Mesendoderm (in vitro differentiated cells): ENCODE measurements around the gene CLIC2.

ENCODE experiments used
- DNase-seq: peaks from one replicate; pipeline ENCODE4 v3.0.0; 2013
- H2AK5ac ChIP-seq: 2 replicates; pipeline ENCODE4 v1.6.1; 2013; ENCODE audit warnings: low read length, inconsistent platforms
- H2BK120ac ChIP-seq: 2 replicates; pipeline ENCODE4 v1.6.1; 2013; ENCODE audit warnings: low read depth, mild to moderate bottlenecking, low read length, moderate library complexity, mixed read lengths
- H2BK15ac ChIP-seq: replicated peaks from 2 replicates; pipeline ENCODE4 v1.6.1; 2013; ENCODE audit warnings: low read depth, mild to moderate bottlenecking, moderate library complexity
- H2BK5ac ChIP-seq: 2 replicates; pipeline ENCODE4 v1.6.1; 2013; ENCODE audit warnings: low read length, inconsistent platforms
- H3K18ac ChIP-seq: 2 replicates; pipeline ENCODE4 v1.6.1; 2013; ENCODE audit warnings: mild to moderate bottlenecking, low read length, mixed read lengths
- H3K23ac ChIP-seq: one replicate; pipeline ENCODE4 v1.6.1; 2013; ENCODE audit warnings: low read length
- H3K27ac ChIP-seq: 2 replicates; pipeline ENCODE4 v1.5.1; 2013; ENCODE audit warnings: low read depth, mild to moderate bottlenecking, inconsistent platforms, low read length, moderate library complexity
- H3K27me3 ChIP-seq: 2 replicates; pipeline ENCODE4 v1.6.1; 2013; ENCODE audit warnings: low read length, control low read depth, mild to moderate bottlenecking, inconsistent platforms; ENCODE audit not compliant: insufficient read depth, poor library complexity
- H3K36me3 ChIP-seq: 2 replicates; pipeline ENCODE4 v1.6.1; 2013; ENCODE audit warnings: low read length, inconsistent platforms; ENCODE audit not compliant: control insufficient read depth, insufficient read depth
- H3K4ac ChIP-seq: one replicate; pipeline ENCODE4 v1.6.1; 2013; ENCODE audit warnings: low read depth, mild to moderate bottlenecking, low read length, moderate library complexity
- H3K4me1 ChIP-seq: 2 replicates; pipeline ENCODE4 v1.6.1; 2013; ENCODE audit warnings: low read depth, low read length, inconsistent platforms; ENCODE audit not compliant: control insufficient read depth
- H3K4me2 ChIP-seq: 2 replicates; pipeline ENCODE4 v1.6.1; 2013; ENCODE audit warnings: low read length
- H3K4me3 ChIP-seq: 2 replicates; pipeline ENCODE4 v1.5.1; 2013; ENCODE audit warnings: mild to moderate bottlenecking, low read length
- H3K56ac ChIP-seq: one replicate; pipeline ENCODE4 v1.6.1; 2013; ENCODE audit warnings: low read length
- H3K79me1 ChIP-seq: 2 replicates; pipeline ENCODE4 v1.6.1; 2013; ENCODE audit warnings: low read length, inconsistent platforms
- H3K79me2 ChIP-seq: 2 replicates; pipeline ENCODE4 v1.6.1; 2013; ENCODE audit warnings: mild to moderate bottlenecking, low read length; ENCODE audit not compliant: control insufficient read depth, insufficient read depth
- H3K9ac ChIP-seq: 2 replicates; pipeline ENCODE4 v1.6.1; 2013; ENCODE audit warnings: low read length, inconsistent platforms
- H4K5ac ChIP-seq: one replicate; pipeline ENCODE4 v1.6.1; 2013; ENCODE audit warnings: low read length
- H4K8ac ChIP-seq: one replicate; pipeline ENCODE4 v1.6.1; 2013; ENCODE audit warnings: low read depth, mild to moderate bottlenecking, control low read depth, low read length, moderate library complexity
- WGBS: extraction: QIAGEN DNeasy Blood & Tissue Kit; methylation state at CpG from one replicate; pipeline ENCODE4 v1.1.7; 2013; ENCODE audit warnings: low lambda C conversion rate, missing lambda C conversion rate; ENCODE audit not compliant: insufficient coverage; ENCODE audit errors: extremely low coverage; 5-methylcytosine and 5-hydroxymethylcytosine counted together

CLIC2 gene

DNA sequence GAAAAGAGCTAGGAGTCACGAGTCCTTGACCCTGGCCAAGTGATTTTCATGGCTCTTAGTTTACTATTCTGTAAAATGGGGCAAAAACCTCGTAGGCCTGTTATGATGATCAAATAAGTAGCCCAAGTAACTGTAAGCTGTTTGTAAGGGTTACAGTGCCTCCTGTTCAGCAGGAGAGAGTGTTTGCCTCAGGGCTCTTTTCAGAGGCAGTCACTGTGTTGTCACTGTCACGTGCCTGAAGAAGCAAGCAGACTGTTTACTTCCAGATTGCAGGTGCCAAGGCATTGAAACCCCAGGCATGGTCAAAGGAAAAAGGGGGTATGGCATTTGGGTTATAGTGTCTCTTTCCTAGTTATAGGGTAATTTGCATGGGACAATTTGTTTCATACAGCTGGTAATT, 74.7 kb downstream of the CLIC2 start:
- no peak overlapping the region for H3K4me2 ChIP-seq

DNA sequence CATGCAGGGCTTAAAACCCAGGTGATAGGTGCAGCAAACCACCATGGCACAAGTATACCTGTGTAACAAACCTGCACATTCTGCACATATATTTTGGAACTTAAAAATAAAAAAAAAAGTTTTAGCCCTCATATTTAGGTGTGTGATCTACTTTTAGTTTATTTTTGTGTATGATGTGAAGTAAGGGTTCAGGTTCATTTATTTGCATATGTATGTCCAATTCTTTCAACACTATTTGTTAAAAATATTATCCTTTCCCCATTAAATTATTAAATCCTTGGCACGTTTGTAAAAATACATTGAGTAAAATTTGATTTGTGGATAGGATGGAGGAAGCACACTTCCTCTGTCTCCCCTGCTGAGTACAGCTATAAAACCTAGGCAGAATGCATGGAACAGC, 83.0 kb downstream of the CLIC2 start:
- H3K4me2 ChIP-seq: no peak overlapping the region
- H3K4me3 ChIP-seq: no peak overlapping the region
- no peaks in the 10 kb centered on the region for H3K79me2 ChIP-seq
- H3K56ac ChIP-seq: no peak overlapping the region
- H3K23ac ChIP-seq: no peak overlapping the region
- H3K4ac ChIP-seq: no peak overlapping the region
- no peak overlapping the region for H2BK120ac ChIP-seq
- H4K8ac ChIP-seq: no peak overlapping the region
- no peak overlapping the region for H2BK5ac ChIP-seq
- H2BK15ac ChIP-seq: no peak overlapping the region
- H3K9ac ChIP-seq: no peak overlapping the region
- no peak overlapping the region for H3K27ac ChIP-seq
- no peaks in the 10 kb centered on the region for H3K27me3 ChIP-seq
- H3K18ac ChIP-seq: no peak overlapping the region
- H4K5ac ChIP-seq: no peak overlapping the region
- DNase-seq: no peak
- no peaks in the 10 kb centered on the region for H3K4me1 ChIP-seq
- no CpG with 5 or more reads among the region's 1 CpG for whole genome bisulfite sequencing
- H2AK5ac ChIP-seq: no peak overlapping the region
- H3K79me1 ChIP-seq: no peaks in the 10 kb centered on the region
- H3K36me3 ChIP-seq: no peaks in the 10 kb centered on the region

More for the DNA sequence above, 74.7 kb downstream of the CLIC2 start:
- no peak overlapping the region for H3K9ac ChIP-seq
- H4K5ac ChIP-seq: no peak overlapping the region
- no peak overlapping the region for H2BK5ac ChIP-seq
- H2BK120ac ChIP-seq: no peak overlapping the region
- H3K4ac ChIP-seq: no peak overlapping the region
- DNase-seq: no peak
- no peaks in the 10 kb centered on the region for H3K79me1 ChIP-seq
- H3K27ac ChIP-seq: no peak overlapping the region
- no peaks in the 10 kb centered on the region for H3K4me1 ChIP-seq
- no peaks in the 10 kb centered on the region for H3K79me2 ChIP-seq
- H2AK5ac ChIP-seq: no peak overlapping the region
- H4K8ac ChIP-seq: no peak overlapping the region
- no peak overlapping the region for H3K18ac ChIP-seq
- H3K23ac ChIP-seq: no peak overlapping the region
- no peak overlapping the region for H2BK15ac ChIP-seq
- H3K56ac ChIP-seq: no peak overlapping the region
- no peaks in the 10 kb centered on the region for H3K27me3 ChIP-seq
- no CpG with 5 or more reads among the region's 3 CpGs for WGBS
- H3K4me3 ChIP-seq: no peak overlapping the region
- H3K36me3 ChIP-seq: no peaks in the 10 kb centered on the region

DNA sequence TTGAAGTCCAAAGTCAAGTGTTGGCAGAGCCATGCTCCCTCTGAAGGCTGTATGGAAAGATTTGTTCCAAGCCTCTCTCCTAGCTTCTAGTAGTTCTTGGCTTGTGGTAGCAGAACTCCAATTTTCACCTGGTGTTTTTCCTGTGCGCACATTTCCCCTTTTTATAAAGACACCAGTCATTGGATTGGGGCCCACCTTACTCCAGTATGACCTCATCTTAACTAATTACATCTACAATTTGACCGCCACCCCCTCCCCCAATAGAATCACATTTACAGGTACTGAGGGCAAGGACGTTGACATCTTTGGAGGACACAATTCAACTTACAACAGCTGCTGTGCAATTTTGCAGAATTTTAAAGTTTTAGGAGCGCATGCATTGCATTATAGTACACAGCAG, 86.9 kb downstream of the CLIC2 start:
- H4K8ac ChIP-seq: no peak overlapping the region
- no peak overlapping the region for H3K4ac ChIP-seq
- no CpG with 5 or more reads among the region's 4 CpGs for WGBS
- no peak overlapping the region for H3K18ac ChIP-seq
- H3K79me2 ChIP-seq: no peaks in the 10 kb centered on the region
- H4K5ac ChIP-seq: no peak overlapping the region
- H3K23ac ChIP-seq: no peak overlapping the region
- no peaks in the 10 kb centered on the region for H3K27me3 ChIP-seq
- H3K4me2 ChIP-seq: no peak overlapping the region
- no peaks in the 10 kb centered on the region for H3K36me3 ChIP-seq
- no peak overlapping the region for H3K4me3 ChIP-seq
- no peak overlapping the region for H2AK5ac ChIP-seq
- H3K4me1 ChIP-seq: no peaks in the 10 kb centered on the region
- DNase-seq: no peak
- no peak overlapping the region for H3K56ac ChIP-seq
- H3K9ac ChIP-seq: no peak overlapping the region
- H3K79me1 ChIP-seq: no peaks in the 10 kb centered on the region
- no peak overlapping the region for H3K27ac ChIP-seq
- H2BK15ac ChIP-seq: no peak overlapping the region
- H2BK120ac ChIP-seq: no peak overlapping the region
- H2BK5ac ChIP-seq: no peak overlapping the region

DNA sequence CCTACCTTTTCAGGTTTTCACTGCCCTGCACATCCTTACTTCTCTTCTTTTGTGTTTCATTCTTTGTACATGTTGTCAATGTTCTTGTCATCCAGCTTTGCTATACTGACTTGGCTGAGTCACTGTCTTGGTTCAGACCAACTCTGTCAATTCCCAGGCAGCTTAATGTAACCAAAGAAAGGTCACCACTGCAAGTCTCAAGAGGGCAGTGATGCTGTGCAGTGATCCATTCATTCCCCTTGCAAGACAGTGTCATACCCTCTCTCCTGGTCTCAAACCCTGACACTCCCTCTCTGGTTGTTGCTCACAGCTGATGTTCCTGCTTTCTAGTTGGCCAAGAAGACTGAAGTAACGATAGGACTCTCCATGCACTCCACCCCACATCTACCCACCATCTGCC, 87.7 kb downstream of the CLIC2 start:
- H4K8ac ChIP-seq: no peak overlapping the region
- H2AK5ac ChIP-seq: no peak overlapping the region
- H2BK120ac ChIP-seq: no peak overlapping the region
- H3K9ac ChIP-seq: no peak overlapping the region
- H3K79me1 ChIP-seq: no peaks in the 10 kb centered on the region
- no peaks in the 10 kb centered on the region for H3K27me3 ChIP-seq
- no peaks in the 10 kb centered on the region for H3K36me3 ChIP-seq
- H2BK15ac ChIP-seq: no peak overlapping the region
- H3K56ac ChIP-seq: no peak overlapping the region
- DNase-seq: peak; percentile 0
- H3K4me1 ChIP-seq: no peaks in the 10 kb centered on the region
- H2BK5ac ChIP-seq: no peak overlapping the region
- H3K18ac ChIP-seq: no peak overlapping the region
- no peaks in the 10 kb centered on the region for H3K79me2 ChIP-seq
- no peak overlapping the region for H3K4me3 ChIP-seq
- H3K23ac ChIP-seq: no peak overlapping the region
- no CpG with 5 or more reads among the region's 1 CpG for WGBS
- no peak overlapping the region for H4K5ac ChIP-seq
- no peak overlapping the region for H3K4me2 ChIP-seq
- no peak overlapping the region for H3K27ac ChIP-seq
- no peak overlapping the region for H3K4ac ChIP-seq

DNA sequence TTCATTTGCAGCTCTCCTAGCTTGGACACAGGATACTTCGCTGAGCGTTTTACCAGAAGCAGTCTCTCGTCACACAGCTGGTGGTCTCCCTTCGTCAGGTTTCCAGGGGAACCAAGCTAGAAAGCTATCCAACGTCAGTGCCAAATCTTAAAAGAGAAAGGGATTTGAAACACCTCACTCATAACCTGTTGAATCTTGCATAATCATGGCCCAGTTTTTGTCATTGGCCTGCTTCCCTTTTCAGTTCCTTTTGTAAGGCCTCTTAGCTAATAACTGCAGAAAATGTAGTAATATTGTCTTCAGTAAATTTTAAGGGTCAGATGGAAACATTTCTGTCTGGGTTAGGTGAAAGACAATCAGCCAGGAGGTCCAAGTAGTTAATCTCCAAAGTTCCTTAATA, 92.1 kb downstream of the CLIC2 start:
- Histone ChIP-seq H3K23ac (no peak overlapping the region), H3K79me1 (no peaks in the 10 kb centered on the region), H2BK5ac (no peak overlapping the region), H2BK120ac (no peak overlapping the region), H3K4me2 (no peak overlapping the region), H4K8ac (no peak overlapping the region), H3K4ac (no peak overlapping the region), H3K27ac (no peak overlapping the region), H3K4me1 (no peaks in the 10 kb centered on the region), H3K79me2 (no peaks in the 10 kb centered on the region), H3K18ac (no peak overlapping the region), H4K5ac (no peak overlapping the region), H3K36me3 (peaks cover 1% of the 10 kb centered on the region), H2BK15ac (no peak overlapping the region), H3K27me3 (no peaks in the 10 kb centered on the region), H3K56ac (no peak overlapping the region), H3K9ac (no peak overlapping the region), H3K4me3 (no peak overlapping the region), H2AK5ac (no peak overlapping the region)
- no CpG with 5 or more reads among the region's 5 CpGs for WGBS
- DNase-seq: no peak

DNA sequence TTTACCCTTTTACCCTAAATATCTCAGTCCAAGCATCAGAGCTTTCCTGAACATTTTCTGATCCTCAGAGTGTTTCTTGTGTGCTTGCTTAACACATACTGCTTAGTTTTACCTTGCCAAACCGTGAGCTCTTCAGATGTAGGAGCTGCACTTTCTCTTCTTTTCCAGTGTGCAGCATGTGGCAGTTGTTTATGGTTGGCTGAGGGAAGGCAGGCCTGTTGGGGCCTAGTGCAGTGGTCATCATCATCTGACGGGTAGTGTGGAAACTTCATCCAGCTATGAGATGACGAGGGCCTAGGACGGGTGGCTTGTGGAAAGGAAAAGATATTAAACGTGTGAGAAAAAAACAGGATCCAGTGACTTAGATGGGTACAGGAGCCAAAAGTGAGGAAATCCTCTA, 96.7 kb downstream of the CLIC2 start:
- H3K36me3 ChIP-seq: peaks cover 1% of the 10 kb centered on the region
- no peak overlapping the region for H3K4me3 ChIP-seq
- no CpG with 5 or more reads among the region's 5 CpGs for WGBS
- H3K27me3 ChIP-seq: no peaks in the 10 kb centered on the region
- H2AK5ac ChIP-seq: no peak overlapping the region
- no peak overlapping the region for H2BK5ac ChIP-seq
- H2BK15ac ChIP-seq: no peak overlapping the region
- no peak overlapping the region for H3K9ac ChIP-seq
- no peak overlapping the region for H3K4ac ChIP-seq
- no peak overlapping the region for H3K18ac ChIP-seq
- no peaks in the 10 kb centered on the region for H3K79me1 ChIP-seq
- H4K8ac ChIP-seq: no peak overlapping the region
- H3K4me2 ChIP-seq: no peak overlapping the region
- H3K56ac ChIP-seq: no peak overlapping the region
- H3K79me2 ChIP-seq: no peaks in the 10 kb centered on the region
- H3K4me1 ChIP-seq: no peaks in the 10 kb centered on the region
- H3K27ac ChIP-seq: no peak overlapping the region
- DNase-seq: no peak
- H2BK120ac ChIP-seq: no peak overlapping the region
- no peak overlapping the region for H3K23ac ChIP-seq
- H4K5ac ChIP-seq: no peak overlapping the region
